Bronchial epithelial cell (primary cell): Measurements from ENCODE around the gene ZNF697. TPM values are rescaled to one million over a fixed set of nuclear protein-coding genes. Genes with fewer than 3 reads are reported as not detected.

Experiments
- DNase-seq: peaks from one replicate; pipeline ENCODE4 v3.0.0-alpha.2; 2010; ENCODE audit warnings: low read depth
- FAIRE-seq: peaks from 2 replicates; lab custom pipeline; 2011; peaks lifted over from hg19 to GRCh38; lab: Jason Lieb, UNC
- H3K27me3 ChIP-seq: 2 replicates; pipeline ENCODE4 v1.5.1; 2011; ENCODE audit warnings: low read length; ENCODE audit not compliant: control insufficient read depth, insufficient read depth
- H3K36me3 ChIP-seq: 2 replicates; pipeline ENCODE4 v1.5.1; 2011; ENCODE audit warnings: low read length; ENCODE audit not compliant: control insufficient read depth, insufficient read depth
- H3K4me3 ChIP-seq: 2 replicates; pipeline ENCODE4 v1.5.1; 2011; ENCODE audit warnings: mild to moderate bottlenecking, low read depth, low read length, control low read depth
- CTCF ChIP-seq: IDR thresholded peaks from 2 replicates; pipeline ENCODE4 v1.5.1; 2011; ENCODE audit warnings: mild to moderate bottlenecking, moderate library complexity, low read length, control low read depth, inconsistent platforms; ENCODE audit not compliant: insufficient read depth, severe bottlenecking
- total RNA-seq: library from RNA; depleted of rRNA; stranded (reverse); fragments of >200 nt; gene quantifications from 2 replicates; pipeline ENCODE4 v1.2.1, GENCODE V29; 2014

ZNF697 gene
- total RNA-seq, 1 donor from 2014 or later = 5.5 TPM

DNA sequence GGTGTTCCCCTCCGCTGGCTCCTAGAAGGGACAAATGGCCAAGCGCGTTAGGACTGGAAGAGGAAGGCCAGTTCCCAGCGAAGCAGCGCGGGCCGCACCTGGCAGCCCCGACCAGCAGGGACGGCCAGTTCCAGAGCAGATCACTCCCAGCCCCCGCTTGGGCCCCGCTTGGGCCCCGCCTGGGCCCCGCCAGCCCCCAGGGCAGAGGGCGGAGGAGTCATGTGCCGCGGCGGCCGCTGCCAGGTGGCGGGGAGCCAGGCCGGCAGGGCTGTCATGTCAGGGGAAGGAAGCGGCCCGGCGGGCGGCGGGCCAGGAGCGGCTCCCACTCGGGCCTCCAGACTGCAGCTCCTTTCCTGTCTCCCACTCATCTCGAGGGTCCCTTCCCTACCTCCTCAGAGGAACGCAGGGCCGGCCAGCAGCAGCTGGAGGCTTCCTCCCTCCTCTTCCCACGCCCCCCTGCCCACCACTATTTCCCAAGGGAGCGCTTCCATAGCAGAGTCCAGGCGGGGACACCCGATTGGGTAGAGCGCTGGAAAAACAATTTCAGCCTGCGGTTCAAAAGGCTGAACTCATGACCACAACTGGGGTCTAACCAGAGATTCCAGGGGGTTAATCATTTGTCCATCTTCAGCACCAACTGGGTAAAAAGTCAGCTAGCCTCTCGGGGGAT lies 16.5 kb downstream of the ZNF697 start:
- H3K36me3 ChIP-seq = no peaks in the 10 kb centered on the region
- peak overlapping the region; percentile 13 for H3K4me3 ChIP-seq
- FAIRE-seq = no peak
- TF ChIP-seq CTCF = no peak
- no peaks in the 10 kb centered on the region for H3K27me3 ChIP-seq
- peak; percentile 37 for DNase-seq

DNA sequence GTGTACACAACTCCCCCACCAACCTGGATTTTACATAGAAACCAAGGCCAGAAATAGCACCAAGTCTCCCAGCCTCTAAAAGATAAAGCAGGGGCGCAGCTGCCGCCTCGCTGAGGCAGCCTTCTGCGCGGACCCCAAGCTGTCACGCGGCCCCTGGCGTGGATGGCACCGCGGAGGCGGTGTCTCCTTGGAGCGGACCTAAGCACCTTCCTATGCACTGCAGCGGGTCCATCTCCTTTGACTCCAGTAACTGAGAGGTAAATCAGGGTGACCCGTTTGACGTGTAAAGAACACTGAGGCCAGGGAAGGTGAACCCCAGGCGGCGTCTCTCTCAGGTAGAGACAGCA lies 17.0 kb downstream of the ZNF697 start:
- no peaks in the 10 kb centered on the region for H3K27me3 ChIP-seq
- no peak for FAIRE-seq
- H3K36me3 ChIP-seq = no peaks in the 10 kb centered on the region
- peak overlapping the region; percentile 13 for H3K4me3 ChIP-seq
- no peak for DNase-seq
- no peak for TF ChIP-seq CTCF

DNA sequence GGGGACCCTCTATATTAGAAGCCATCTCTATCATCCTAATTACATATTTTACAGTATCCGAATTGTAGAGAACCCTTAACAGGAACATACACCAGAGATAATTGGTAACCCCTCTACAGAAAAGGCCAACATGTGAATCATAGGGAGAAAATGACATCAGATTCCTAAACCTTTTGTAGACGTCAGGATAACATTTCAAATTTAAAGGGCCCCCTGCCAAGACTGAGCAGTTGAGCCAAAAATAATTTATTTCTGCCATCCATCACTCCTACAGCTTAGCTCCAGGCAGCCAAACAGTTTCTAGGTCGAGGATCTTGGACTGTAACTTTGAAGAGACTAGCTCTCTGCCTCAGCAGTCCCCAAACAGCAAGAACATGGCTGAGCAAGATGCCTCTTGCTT lies 21.2 kb downstream of the ZNF697 start:
- no peak for DNase-seq
- TF ChIP-seq CTCF = no peak
- no peak overlapping the region for H3K4me3 ChIP-seq
- H3K27me3 ChIP-seq = no peaks in the 10 kb centered on the region
- H3K36me3 ChIP-seq = peaks cover 5% of the 10 kb centered on the region
- no peak for FAIRE-seq

- Histone ChIP-seq H3K27me3 (no peaks in the 10 kb centered on the region), H3K4me3 (no peak overlapping the region), H3K36me3 (peaks cover 5% of the 10 kb centered on the region)
- DNase-seq = no peak
- no peak for TF ChIP-seq CTCF
- FAIRE-seq = peak; percentile 40
These were observed 22.0 kb downstream of the ZNF697 start for GRCh38 chr1:119626011-119626545.

DNA sequence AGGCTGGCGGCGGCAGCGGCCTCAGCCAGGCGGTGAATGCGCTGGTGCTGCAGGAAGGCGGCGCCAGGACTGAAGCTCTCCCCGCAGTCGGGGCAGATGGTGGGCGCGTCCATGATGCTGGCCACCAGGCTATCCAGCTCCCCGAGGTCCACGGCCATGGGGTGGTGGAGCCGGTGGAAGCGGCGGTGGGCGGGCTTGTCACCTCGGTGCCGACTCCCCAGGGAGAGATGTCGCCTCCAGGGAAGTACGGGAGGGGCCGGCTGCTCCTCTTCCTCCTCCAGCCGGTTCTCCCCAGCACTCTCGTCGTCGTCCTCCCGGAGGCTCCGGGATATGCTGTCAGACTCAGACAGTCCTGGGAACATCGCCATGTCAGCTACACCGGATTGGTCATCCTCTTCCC lies 24.4 kb downstream of the ZNF697 start:
- no peak for DNase-seq
- Histone ChIP-seq H3K27me3 (no peaks in the 10 kb centered on the region), H3K4me3 (no peak overlapping the region), H3K36me3 (peaks cover 5% of the 10 kb centered on the region)
- no peak for FAIRE-seq
- no peak for TF ChIP-seq CTCF

DNA sequence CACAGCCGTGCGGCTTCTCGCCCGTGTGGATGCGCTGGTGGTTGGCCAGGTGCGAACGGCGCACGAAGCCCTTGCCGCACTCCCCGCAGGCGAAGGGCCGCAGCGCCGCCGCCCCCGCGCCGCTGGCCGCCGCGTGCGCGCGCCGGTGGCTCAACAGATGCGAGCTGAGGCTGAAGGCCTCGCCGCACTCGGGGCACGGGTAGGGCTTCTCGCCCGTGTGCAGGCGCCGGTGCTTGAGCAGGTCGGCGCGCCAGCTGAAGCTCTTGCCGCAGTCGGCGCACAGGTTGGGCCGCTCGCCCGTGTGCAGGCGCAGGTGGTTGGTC lies 24.9 kb downstream of the ZNF697 start:
- no peak overlapping the region for H3K4me3 ChIP-seq
- no peak for TF ChIP-seq CTCF
- DNase-seq = no peak
- H3K36me3 ChIP-seq = peaks cover 5% of the 10 kb centered on the region
- FAIRE-seq = no peak
- no peaks in the 10 kb centered on the region for H3K27me3 ChIP-seq
